HG03159 (cell line): ENCODE measurements around the gene OR4N2.
"Not testable (repeated sequence)": the region's sequence is repeated elsewhere in the genome, so short reads cannot be mapped to it uniquely, and the experiment has no call there.

Source experiments
- ATAC-seq: cut with Tn5 transposase; IDR thresholded peaks from one replicate; pipeline ENCODE4 v1.9.1; 2021; ENCODE audit warnings: mild to moderate bottlenecking, moderate library complexity; ENCODE audit not compliant: unreplicated experiment

Gene OR4N2

GRCh38 chr14:19834203-19834848 lies 30.8 kb downstream of the OR4N2 start:
- not testable (repeated sequence) for ATAC-seq

GRCh38 chr14:19838433-19838832 lies 34.9 kb downstream of the OR4N2 start:
- no peak for ATAC-seq

GRCh38 chr14:19851365-19851764 lies 47.8 kb downstream of the OR4N2 start:
- no peak for ATAC-seq

GRCh38 chr14:19866061-19866669 lies 62.6 kb downstream of the OR4N2 start:
- not testable (repeated sequence) for ATAC-seq

GRCh38 chr14:19873178-19873577 lies 69.6 kb downstream of the OR4N2 start:
- ATAC-seq: no peak

- no peak for ATAC-seq
Observed at GRCh38 chr14:19874842-19875241, 71.3 kb downstream of the OR4N2 start, which contains the start of gene OR4K2. TSS of gene OR4K2 (plus strand) at chr14:19875142. CDS start at chr14:19876268, 1,126 bp downstream.

GRCh38 chr14:19878029-19878642 lies 74.6 kb downstream of the OR4N2 start:
- no peak for ATAC-seq
